H1 (cell line): ENCODE measurements around the gene PPM1N. TPM values are rescaled to one million over a fixed set of nuclear protein-coding genes. Genes with fewer than 3 reads are reported as not detected.

Experiments used
- PHF8 ChIP-seq: fragments of 200-600 bp; sonication (generic); conservative IDR thresholded peaks from 2 replicates; pipeline ENCODE4 v1.7.1; 2012; ENCODE audit warnings: low read depth, mild to moderate bottlenecking, inconsistent platforms, low read length, moderate library complexity
- polyA plus RNA-seq, 7 experiments: library from polyadenylated mRNA; depleted of rRNA in 3 of 7; stranded (reverse) in 5 of 7; unstranded in 2 of 7; fragments of >200 nt in 5 of 7; fragments of 200-250 nt in 2 of 7; gene quantifications; 1 replicate in 5 of 7; 2 replicates in 1 of 7; 4 replicates in 1 of 7; pipeline versions ENCODE4 v1.2.1 to v1.2.3, GENCODE V29; 2011 to 2013; ENCODE audit warnings: missing spikeins in 2 of 7, mixed read lengths in 2 of 7
- total RNA-seq: library from RNA; stranded (reverse); fragmentation: NEBNext Ultra II Directional; extraction: Animal tissue kit (Norgen Biotek cat#: 25700); gene quantifications from 2 replicates; pipeline ENCODE4 v1.2.1, GENCODE V29; 2021

PPM1N gene
- total and polyA plus RNA-seq, 2 of the 8 experiments (the other 6 are each of a cell fraction or from before 2014, with no cell fraction given): 12.2 to 14.4 TPM

DNA sequence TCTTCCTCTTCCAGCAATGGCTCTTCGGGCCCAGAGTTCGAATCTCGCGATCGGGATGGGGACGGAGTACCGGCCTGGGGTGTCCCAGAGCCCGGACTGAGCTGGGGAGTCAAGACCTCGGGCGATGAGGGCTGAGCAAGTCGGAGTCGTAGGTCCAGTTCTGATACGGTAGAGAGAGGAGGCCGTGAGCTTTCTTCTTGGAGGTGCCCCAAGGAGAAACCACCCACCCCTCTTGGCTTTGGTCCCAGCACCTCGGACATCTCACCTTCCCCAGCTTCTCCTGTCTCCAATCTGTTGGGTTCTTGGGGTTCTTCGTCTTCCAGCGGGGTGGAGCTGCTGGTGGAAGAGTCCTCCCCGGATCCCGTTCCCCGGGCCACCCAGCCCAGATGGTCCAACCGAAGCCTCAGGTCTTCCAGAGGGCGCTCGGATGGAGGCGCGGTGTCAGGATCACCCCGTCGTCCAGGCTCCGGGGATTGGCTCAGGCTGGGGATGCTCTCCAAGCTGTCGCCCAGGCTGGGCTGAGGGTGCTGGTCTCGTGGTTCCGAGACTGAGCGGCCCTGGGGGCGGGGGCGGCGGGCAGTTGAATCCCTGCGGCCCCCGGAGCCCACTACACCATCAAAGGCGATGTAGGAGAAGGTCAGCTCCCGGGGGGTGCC, 3.9 kb upstream of the PPM1N start (continued):
- no peak for TF ChIP-seq PHF8
